Activated CD8-positive, alpha-beta T cell treated with anti-CD3 and anti-CD28 coated beads, Interleukin-2, amount 10 ng/mL, durations not matched to agents 7 days and 5 days (primary cell): ENCODE results near the gene FOXK2. TPM values are rescaled to one million over a fixed set of nuclear protein-coding genes. Genes with fewer than 3 reads are reported as not detected.

Experiments used
- ATAC-seq: fragments of 150-1000 bp; cut with Tn5 transposase; one replicate; pipeline ENCODE4 v1.10.0; 2021; ENCODE audit warnings: moderate library complexity
- CTCF ChIA-PET: fragments of 350-600 bp; sonication (Branson Sonifier 250); formaldehyde crosslinking; loops from one replicate; lab custom pipeline; 2021; ENCODE audit warnings: antibody characterized with exemption; lab: Charles Lee
- POLR2A ChIA-PET: fragments of 350-600 bp; sonication (Branson Sonifier 250); formaldehyde crosslinking; loops from one replicate; lab custom pipeline; 2021; ENCODE audit warnings: antibody characterized with exemption; lab: Charles Lee
- DNase-seq: peaks from one replicate; pipeline ENCODE4 v3.0.0-alpha.2; 2020
- H3K27ac Mint-ChIP-seq: one replicate; pipeline ENCODE4 v1.8.0; 2021; ENCODE audit warnings: mild to moderate bottlenecking, mixed read lengths
- H3K27me3 Mint-ChIP-seq: one replicate; pipeline ENCODE4 v1.8.0; 2021; ENCODE audit warnings: low read depth, mixed read lengths
- H3K36me3 Mint-ChIP-seq: one replicate; pipeline ENCODE4 v1.8.0; 2021; ENCODE audit warnings: low read depth, mixed read lengths
- H3K4me1 Mint-ChIP-seq: one replicate; pipeline ENCODE4 v1.8.0; 2021; ENCODE audit warnings: low read depth, mixed read lengths
- H3K4me3 Mint-ChIP-seq: one replicate; pipeline ENCODE4 v1.8.0; 2021; ENCODE audit warnings: mild to moderate bottlenecking, mixed read lengths
- H3K9me3 Mint-ChIP-seq: one replicate; pipeline ENCODE4 v1.8.0; 2022; ENCODE audit warnings: mixed read lengths; ENCODE audit not compliant: insufficient read depth
- total RNA-seq, 2 experiments: library from RNA; stranded (reverse); gene quantifications; one replicate each; pipeline ENCODE4 v1.2.3, GENCODE V29; 2021

The FOXK2 gene
- 10 to 100 TPM; 62.3 to 65.3 TPM for total RNA-seq

DNA sequence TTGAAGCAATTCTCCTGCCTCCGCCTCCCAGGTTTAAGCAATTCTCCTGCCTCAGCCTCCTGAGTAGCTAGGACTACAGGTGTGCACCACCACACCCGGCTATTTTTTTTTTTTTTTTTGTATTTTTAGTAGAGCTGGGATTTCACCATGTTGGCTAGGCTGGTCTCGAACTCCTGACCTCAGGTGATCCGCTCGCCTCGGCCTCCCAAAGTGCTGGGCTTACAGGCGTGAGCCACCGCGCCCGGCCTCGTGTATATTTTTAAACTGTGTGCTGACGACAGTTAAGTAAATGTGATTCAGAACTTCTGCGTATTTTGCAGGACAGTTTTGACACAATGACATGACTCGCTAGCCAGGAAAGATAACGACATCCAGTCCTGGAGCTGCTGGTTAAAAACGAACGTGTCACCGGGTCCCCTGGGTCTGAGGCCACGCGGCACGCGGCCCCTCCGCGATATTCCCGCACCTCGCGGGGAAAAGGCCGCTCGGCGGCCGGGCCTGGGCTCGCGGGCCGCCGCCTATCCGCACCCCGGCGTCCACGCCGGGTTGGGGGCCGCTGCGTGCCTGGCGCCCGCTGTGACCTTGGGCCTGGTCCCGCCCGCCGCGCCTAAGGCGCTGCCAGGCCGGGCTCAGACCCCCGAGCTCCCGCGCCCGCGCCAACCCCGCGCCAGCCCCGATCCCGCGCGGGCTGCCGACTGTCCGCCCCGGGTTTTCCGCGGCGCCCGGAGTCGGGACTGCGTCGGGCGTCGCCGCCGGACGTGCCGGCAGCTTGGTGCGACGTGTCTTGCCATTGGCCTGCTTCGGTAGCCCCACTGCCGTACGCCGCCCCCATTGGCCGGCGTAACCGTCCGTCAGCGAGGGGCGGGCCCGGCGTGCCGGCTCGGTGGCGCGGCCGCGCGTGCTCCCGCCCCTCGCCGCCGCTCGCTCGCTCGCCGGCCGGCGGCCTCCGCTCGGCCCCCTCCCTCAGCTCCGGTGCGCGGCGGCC is at the start of gene FOXK2:
Gene FOXK2, plus strand, starts transcription at position 907 of the 985 bp plus-strand sequence. CDS start 157 bp downstream, outside the sequence.
- no peaks in the 10 kb centered on the region for H3K27me3 Mint-ChIP-seq
- CTCF ChIA-PET = interaction anchor here (0.7 to 3.7 kb wide), 3 partner anchors 11 to 35 kb away, joined by 3 to 16 read pairs (median 10); no protein-coding TSS in a partner anchor

DNA sequence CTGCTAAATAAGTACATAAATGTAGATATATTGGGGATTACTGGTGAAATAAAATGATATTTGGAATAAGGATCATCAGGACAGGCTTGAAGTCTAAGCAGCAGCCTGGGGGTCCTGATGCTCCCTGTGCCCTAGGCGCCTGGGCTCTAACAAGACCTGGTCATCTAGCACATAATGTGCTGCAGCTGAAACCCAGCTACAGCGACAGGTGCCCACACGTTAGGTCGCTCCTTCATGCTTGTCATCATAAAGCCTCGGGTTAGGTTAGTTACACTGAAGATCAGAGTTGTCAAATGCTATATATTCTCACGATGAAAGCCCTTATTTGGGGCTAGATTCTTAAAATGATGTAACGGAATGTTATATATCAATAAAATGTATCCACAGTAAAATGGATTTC is 49.5 kb upstream of the FOXK2 start:
- Mint-ChIP-seq H3K27ac (no peak overlapping the region), H3K4me1 (peaks cover 4% of the 10 kb centered on the region), H3K27me3 (no peaks in the 10 kb centered on the region), H3K9me3 (no peaks in the 10 kb centered on the region), H3K4me3 (no peak overlapping the region), H3K36me3 (peaks cover 57% of the 10 kb centered on the region)
- ChIA-PET CTCF (no interaction called here), POLR2A (no interaction called here)
- ATAC-seq (no peak), DNase-seq (no peak)

More for the DNA sequence above, at the start of gene FOXK2:
- POLR2A ChIA-PET = interaction anchor here (0.6 to 2.9 kb wide), 8 partner anchors 9 to 100 kb away, joined by 3 to 7 read pairs (median 4); partner anchors contain the start of gene NARF
- no peaks in the 10 kb centered on the region for H3K9me3 Mint-ChIP-seq
- H3K4me1 Mint-ChIP-seq = peaks cover 24% of the 10 kb centered on the region
- ATAC-seq = peak; percentile 99
- H3K4me3 Mint-ChIP-seq = peak within 1 kb of the TSS; percentile 89
- H3K27ac Mint-ChIP-seq = peak within 1 kb of the TSS; percentile 87
- DNase-seq = peak; percentile 93
- H3K36me3 Mint-ChIP-seq = peaks cover 16% of the 10 kb centered on the region

- Mint-ChIP-seq H3K4me3 (no peak overlapping the region), H3K27me3 (no peaks in the 10 kb centered on the region), H3K4me1 (peaks cover 24% of the 10 kb centered on the region), H3K9me3 (no peaks in the 10 kb centered on the region), H3K36me3 (peaks cover 47% of the 10 kb centered on the region), H3K27ac (no peak overlapping the region)
- CTCF ChIA-PET = interaction anchor here (1.1 kb wide), 1 partner anchor 14 kb away, joined by 3 read pairs; no protein-coding TSS in a partner anchor
- POLR2A ChIA-PET = interaction anchor here (0.6 to 1.2 kb wide), 3 partner anchors 23 to 98 kb away, joined by 3 to 4 read pairs (median 3); no protein-coding TSS in a partner anchor
- DNase-seq (no peak), ATAC-seq (no peak)
Measured at GRCh38 chr17:82474223-82475010, 45.1 kb upstream of the FOXK2 start.

DNA sequence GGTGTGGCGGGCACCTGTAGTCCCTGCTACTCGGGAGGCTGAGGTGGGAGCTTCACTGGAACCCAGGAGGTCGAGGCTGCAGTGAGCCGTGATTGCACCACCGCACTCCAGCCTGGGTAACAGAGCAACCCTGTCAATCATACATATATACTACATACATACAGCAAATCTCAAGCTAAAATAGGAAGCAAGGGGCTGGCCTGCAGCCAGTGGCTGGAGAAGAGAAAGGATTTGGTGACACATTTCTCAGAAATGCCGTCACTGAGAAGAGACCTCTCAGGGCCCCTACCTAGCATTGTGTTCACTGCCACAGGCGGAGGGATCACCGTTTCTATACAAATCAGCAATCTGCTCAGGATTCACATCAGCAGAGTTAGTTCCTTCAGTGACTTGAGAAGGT is 44.1 kb upstream of the FOXK2 start:
- Mint-ChIP-seq H3K36me3 (peaks cover 48% of the 10 kb centered on the region), H3K4me3 (no peak overlapping the region), H3K4me1 (peaks cover 25% of the 10 kb centered on the region), H3K27ac (no peak overlapping the region), H3K9me3 (no peaks in the 10 kb centered on the region), H3K27me3 (no peaks in the 10 kb centered on the region)
- no peak for ATAC-seq
- DNase-seq = no peak
- ChIA-PET CTCF (no interaction called here), POLR2A (interaction anchor here (1.2 kb wide), 1 partner anchor 26 kb away, joined by 3 read pairs; no protein-coding TSS in a partner anchor)

- Mint-ChIP-seq H3K4me3 (no peak overlapping the region), H3K4me1 (peaks cover 25% of the 10 kb centered on the region), H3K27ac (peak overlapping the region; percentile 59), H3K9me3 (no peaks in the 10 kb centered on the region), H3K27me3 (no peaks in the 10 kb centered on the region), H3K36me3 (peaks cover 51% of the 10 kb centered on the region)
- ChIA-PET CTCF (no interaction called here), POLR2A (interaction anchor here (1.1 kb wide), 1 partner anchor 20 kb away, joined by 3 read pairs; the partner anchor contains the start of gene NARF)
- DNase-seq = no peak
- ATAC-seq = peak; percentile 38
Measured at GRCh38 chr17:82477934-82478333, 41.6 kb upstream of the FOXK2 start.

- ATAC-seq (no peak), DNase-seq (no peak)
- CTCF ChIA-PET = interaction anchor here (0.8 to 1.2 kb wide), 2 partner anchors 72 to 74 kb away, joined by 3 to 5 read pairs; no protein-coding TSS in a partner anchor
- Mint-ChIP-seq H3K4me1 (peaks cover 25% of the 10 kb centered on the region), H3K4me3 (no peak overlapping the region), H3K27me3 (no peaks in the 10 kb centered on the region), H3K27ac (peak overlapping the region; percentile 87), H3K9me3 (no peaks in the 10 kb centered on the region), H3K36me3 (peaks cover 53% of the 10 kb centered on the region)
- POLR2A ChIA-PET = interaction anchor here (1.2 kb wide), 1 partner anchor 31 kb away, joined by 3 read pairs; no protein-coding TSS in a partner anchor
Measured at GRCh38 chr17:82479602-82480001, 39.9 kb upstream of the FOXK2 start.

DNA sequence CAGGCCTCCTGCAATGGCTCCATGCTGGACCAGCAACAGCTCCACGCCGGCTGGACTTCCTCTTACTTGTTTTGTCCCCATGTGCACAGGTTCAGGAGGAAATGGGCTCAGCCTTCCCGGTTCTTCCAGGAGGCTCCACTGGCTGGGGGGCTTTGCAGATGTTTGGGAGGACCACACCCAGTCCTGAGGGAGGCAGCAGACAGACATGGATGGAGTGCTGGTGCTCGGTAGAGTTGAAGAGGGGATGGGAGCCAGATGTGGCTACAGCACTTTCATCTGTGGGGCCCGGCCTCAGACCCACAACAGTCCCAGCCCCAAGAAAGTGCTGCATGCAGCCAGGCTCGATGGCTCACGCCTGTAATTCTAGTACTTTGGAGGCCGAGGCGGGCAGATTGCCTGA is 39.2 kb upstream of the FOXK2 start:
- Mint-ChIP-seq H3K27me3 (no peaks in the 10 kb centered on the region), H3K36me3 (peaks cover 56% of the 10 kb centered on the region), H3K27ac (no peak overlapping the region), H3K9me3 (no peaks in the 10 kb centered on the region), H3K4me3 (no peak overlapping the region), H3K4me1 (peaks cover 30% of the 10 kb centered on the region)
- DNase-seq (no peak), ATAC-seq (no peak)
- ChIA-PET POLR2A (interaction anchor here (1.2 kb wide), 1 partner anchor 31 kb away, joined by 3 read pairs; no protein-coding TSS in a partner anchor), CTCF (interaction anchor here (0.8 to 1.2 kb wide), 2 partner anchors 71 to 73 kb away, joined by 3 to 5 read pairs; no protein-coding TSS in a partner anchor)

DNA sequence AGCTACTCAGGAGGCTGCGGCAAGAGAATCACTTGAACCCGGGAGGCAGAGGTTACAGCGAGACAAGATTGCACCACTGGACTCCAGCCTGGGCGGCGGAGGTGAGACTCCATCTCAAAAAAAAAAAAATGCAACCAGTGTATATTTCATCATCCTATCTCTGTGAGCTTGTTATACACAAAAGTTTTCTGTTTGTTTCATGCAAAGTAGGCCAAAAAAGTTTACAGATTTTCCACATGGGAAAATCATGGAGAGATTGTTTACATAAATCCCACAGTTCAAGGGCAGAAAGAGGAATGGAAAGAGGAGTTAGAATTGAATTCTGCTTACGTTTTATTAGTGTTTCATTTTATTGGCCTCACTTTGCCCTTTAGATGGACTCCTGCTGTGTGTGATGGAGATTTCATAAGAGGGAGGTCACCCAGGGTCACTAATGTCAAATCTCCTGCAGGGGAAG is 36.3 kb upstream of the FOXK2 start:
- CTCF ChIA-PET = no interaction called here
- no peak for ATAC-seq
- no peak for DNase-seq
- no peaks in the 10 kb centered on the region for H3K27me3 Mint-ChIP-seq
- H3K4me3 Mint-ChIP-seq = no peak overlapping the region
- no peak overlapping the region for H3K27ac Mint-ChIP-seq
- H3K36me3 Mint-ChIP-seq = peaks cover 63% of the 10 kb centered on the region
- H3K9me3 Mint-ChIP-seq = no peaks in the 10 kb centered on the region
- H3K4me1 Mint-ChIP-seq = peaks cover 36% of the 10 kb centered on the region
- POLR2A ChIA-PET = no interaction called here

DNA sequence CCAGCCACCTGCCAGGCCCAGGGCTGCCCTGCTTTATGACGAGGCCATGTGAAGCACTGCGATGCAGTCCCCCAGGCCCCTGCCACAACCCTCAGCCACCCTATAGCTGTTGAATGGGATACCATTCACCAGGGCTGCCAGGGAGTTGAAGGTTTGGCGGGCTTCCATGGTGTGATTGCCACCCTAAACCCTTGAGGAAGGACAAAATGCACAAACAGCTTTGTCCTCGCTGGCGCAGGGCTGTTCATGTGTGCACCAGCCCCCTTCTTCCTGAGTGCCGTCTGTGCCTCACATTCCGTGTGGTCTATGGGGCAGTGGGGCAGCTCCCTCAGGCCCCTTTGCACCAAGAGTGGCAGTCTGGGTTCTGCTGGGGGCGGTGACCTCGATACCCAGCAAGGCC is 35.7 kb upstream of the FOXK2 start:
- no peak for DNase-seq
- no peak for ATAC-seq
- H3K4me1 Mint-ChIP-seq = peaks cover 30% of the 10 kb centered on the region
- H3K27ac Mint-ChIP-seq = no peak overlapping the region
- no peaks in the 10 kb centered on the region for H3K9me3 Mint-ChIP-seq
- H3K36me3 Mint-ChIP-seq = peaks cover 63% of the 10 kb centered on the region
- H3K4me3 Mint-ChIP-seq = no peak overlapping the region
- H3K27me3 Mint-ChIP-seq = no peaks in the 10 kb centered on the region
- CTCF ChIA-PET = no interaction called here
- POLR2A ChIA-PET = no interaction called here

DNA sequence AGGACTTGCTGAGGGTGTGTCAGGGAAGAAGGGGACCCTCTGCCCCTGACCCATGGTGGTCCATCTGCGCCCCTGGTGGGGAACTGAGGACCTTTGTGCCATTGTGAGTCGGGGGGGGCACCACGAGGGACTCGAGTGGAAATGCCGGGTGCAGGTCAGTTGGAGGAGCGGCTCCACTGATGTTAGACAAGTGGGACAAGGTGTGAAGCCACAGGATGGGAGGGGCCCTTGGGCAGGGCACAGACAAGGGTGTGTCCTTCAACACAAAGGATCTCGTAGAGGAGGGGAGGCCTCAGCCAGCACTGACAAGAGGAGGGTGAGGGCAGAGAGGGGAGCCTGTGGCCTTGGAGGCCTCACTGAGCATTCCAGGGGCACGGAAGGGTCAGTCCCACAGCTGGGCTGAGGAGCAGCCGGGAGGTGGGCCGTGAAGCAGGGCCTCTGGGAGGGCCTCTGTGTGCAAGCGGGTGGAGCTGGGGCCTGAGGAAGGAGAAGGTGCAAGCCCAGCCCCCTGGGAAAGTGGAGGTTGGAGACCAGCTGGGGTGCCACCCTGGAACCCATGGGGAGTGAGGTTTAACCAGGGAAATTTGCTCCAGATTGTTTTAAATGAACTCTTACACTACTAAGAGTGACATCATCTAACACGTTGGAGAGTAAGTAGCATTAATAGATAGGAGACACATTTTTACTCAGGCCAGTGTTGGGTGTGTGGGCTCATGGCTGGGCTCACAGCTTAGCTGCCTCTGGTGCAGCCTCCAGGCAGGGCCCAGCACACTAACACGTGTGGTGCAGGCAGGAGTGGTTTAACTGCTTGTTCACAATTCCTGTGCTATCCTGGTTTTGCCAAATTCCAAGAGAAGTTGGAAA is 33.1 kb upstream of the FOXK2 start:
- ATAC-seq (no peak), DNase-seq (no peak)
- H3K9me3 Mint-ChIP-seq = no peaks in the 10 kb centered on the region
- H3K27me3 Mint-ChIP-seq = no peaks in the 10 kb centered on the region
- H3K4me1 Mint-ChIP-seq = peaks cover 20% of the 10 kb centered on the region
- H3K36me3 Mint-ChIP-seq = peaks cover 50% of the 10 kb centered on the region
- H3K27ac Mint-ChIP-seq = peak overlapping the region; percentile 84
- H3K4me3 Mint-ChIP-seq = peak overlapping the region; percentile 17
- POLR2A ChIA-PET = no interaction called here
- CTCF ChIA-PET = no interaction called here
